ENCODE data around the gene GNPDA1. TPM values are rescaled to one million over a fixed set of nuclear protein-coding genes. Genes with fewer than 3 reads are reported as not detected.
A peak's percentile ranks its signal among the peaks of the same experiment; 100 is the strongest.

GNPDA1 gene
- total and polyA plus RNA-seq, 2 of the 4 experiments (the other 2 are of a cell fraction) = 23.1 to 60.6 TPM

- BruUV-seq (replicated peaks) = no TSS peak
- intact Hi-C loops (cut with micrococcal nuclease) (loop anchor here (1.0 kb wide), 3 partner anchors 71 to 295 kb away; no protein-coding TSS in a partner anchor), in situ Hi-C loops (cut with MboI; ENCODE audit: low sequenced_read_pairs) (no loop called here), dilution Hi-C loops (cut with HindIII; ENCODE audit: low sequenced_read_pairs, unreplicated experiment) (no loop called here)
- Histone ChIP-seq H3K9me3 (ENCODE audit: control insufficient read depth, insufficient read depth, low read length) (no peaks in the 10 kb centered on the region), H3K36me3 (ENCODE audit: control insufficient read depth, insufficient read depth, low read length) (no peaks in the 10 kb centered on the region), H2BK5ac (ENCODE audit: low read depth, low read length, poor library complexity, severe bottlenecking) (no peak overlapping the region), H4K91ac (ENCODE audit: insufficient read depth, low read depth, low read length) (no peak overlapping the region), H2AK9ac (replicated peaks; ENCODE audit: low read depth, low read length, poor library complexity) (no peak overlapping the region), H4K8ac (ENCODE audit: low read depth in 2 of 2, low read length in 2 of 2) (no peak overlapping the region), H2AFZ (replicated peaks; ENCODE audit: low read length, poor library complexity) (no peak overlapping the region), H2BK15ac (ENCODE audit: low read depth, low read length) (no peak overlapping the region), H3K4me1 (ENCODE audit: control insufficient read depth, insufficient read depth, low read length) (no peaks in the 10 kb centered on the region), H3K9ac (ENCODE audit: low read depth, low read length) (no peak overlapping the region), H4K20me1 (ENCODE audit: insufficient read depth, low read length) (no peaks in the 10 kb centered on the region; the same call in 1 of the 2 replicates), H2BK20ac (ENCODE audit: low read depth, low read length) (no peak overlapping the region), H3K14ac (replicated peaks; ENCODE audit: low read depth, low read length) (no peak overlapping the region), H3K18ac (ENCODE audit: low read depth, low read length) (no peak overlapping the region), H4K5ac (ENCODE audit: low read depth, low read length) (no peak overlapping the region), H3K4me3 (ENCODE audit: insufficient read depth, low read depth, low read length) (no peak overlapping the region), H3K27me3 (ENCODE audit: control insufficient read depth, insufficient read depth, low read length) (peaks cover 4% of the 10 kb centered on the region; the same call in 1 of the 2 replicates), H3K4ac (ENCODE audit: low read depth, low read length) (no peak overlapping the region), H3K9me1 (ENCODE audit: insufficient read depth, low read length) (no peaks in the 10 kb centered on the region), H3K79me1 (ENCODE audit: low read depth in 1 of 2, low read length in 2 of 2) (no peaks in the 10 kb centered on the region), H2BK120ac (ENCODE audit: low read depth, low read length) (no peak overlapping the region), H3K56ac (ENCODE audit: extremely low read depth, insufficient read depth, low read length) (no peak overlapping the region), H3K27ac (ENCODE audit: insufficient read depth, low read length) (no peak overlapping the region), H3K4me2 (ENCODE audit: low read depth, low read length) (no peak overlapping the region), H3K23ac (ENCODE audit: low read depth, low read length) (no peak overlapping the region), H2AK5ac (ENCODE audit: low read depth, low read length) (no peak overlapping the region)
- TF ChIP-seq MAZ (IDR thresholded peaks at IDR 0.05; ENCODE audit: borderline replicate concordance, low read depth, low read length) (no peak), RAD21 (IDR thresholded peaks at IDR 0.05; ENCODE audit: low read length) (peak; percentile 23; the same call in 1 of the 2 replicates), CEBPB (IDR thresholded peaks at IDR 0.05; ENCODE audit: low read depth, low read length) (no peak), SMC3 (IDR thresholded peaks at IDR 0.05; ENCODE audit: low read depth, low read length) (0 out of 2 replicates have a peak, but pooled peaks have one; percentile 30), BHLHE40 (IDR thresholded peaks at IDR 0.05; ENCODE audit: low read depth, low read length) (no peak), CTCF (conservative IDR thresholded peaks at IDR 0.05; ENCODE audit: low read depth, low read length) (no peak; the same call in 1 of the 2 replicates), USF2 (IDR thresholded peaks at IDR 0.05; ENCODE audit: low read depth, low read length) (peak; percentile 9; the same call in 1 of the 2 replicates)
- WGBS, 2 experiments (ENCODE audit: extremely low coverage in 2 of 2, insufficient read length in 1 of 2) = 80% methylated on average over 2 of the region's 10 CpGs; no CpG with 5 or more reads in 1 of the 2 experiments
- DNase-seq (no peak), ATAC-seq (ENCODE audit: low read depth) (no peak)
- POLR2A ChIA-PET (ENCODE audit: unreplicated experiment) = no interaction called here
- CTCF ChIA-PET = interaction anchor here (0.5 to 3.3 kb wide), 16 partner anchors 8 to 273 kb away, joined by 3 to 32 read pairs (median 6); partner anchors contain the start of genes DELE1 and RNF14
These were observed 52.8 kb downstream of the GNPDA1 start for GRCh38 chr5:141960018-141960417.
